ENCODE measurements around the gene PCGF3. TPM values are rescaled to one million over a fixed set of nuclear protein-coding genes. Genes with fewer than 3 reads are reported as not detected.

The PCGF3 gene
- total RNA-seq, 1 experiment from 2014 or later, result 66.3 TPM

- BruUV-seq (replicated peaks), result no TSS peak
- RAD21 ChIA-PET (ENCODE audit: low non-redundant PET in 1 of 2, low total read pairs in 2 of 2, uncharacterized antibody in 2 of 2, unreplicated experiment in 2 of 2), result no interaction called here
- Histone ChIP-seq H3K9ac (ENCODE audit: low read length) (peak overlapping the region; percentile 41), H3K4me3 (replicated peaks in 1 of 2; ENCODE audit: low read depth in 1 of 2, low read length in 2 of 2) (peak overlapping the region in 1 of 2 experiments; percentile 17; a peak in 1 of 4 replicates), H3K27ac (ENCODE audit: low read depth, low read length) (peak overlapping the region; percentile 14; the same call in 1 of the 2 replicates), H2AFZ (ENCODE audit: low read depth, low read length, poor library complexity, severe bottlenecking) (no peak overlapping the region), H3K9me3 (ENCODE audit: control insufficient read depth in 1 of 2, insufficient read depth in 1 of 2, low read depth in 1 of 2, low read length in 2 of 2) (no peaks in the 10 kb centered on the region), H3K79me2 (ENCODE audit: insufficient read depth, low read length) (peaks cover 10% of the 10 kb centered on the region), H3K36me3 (ENCODE audit: control insufficient read depth in 1 of 2, insufficient read depth in 2 of 2, low read length in 2 of 2) (no peaks in the 10 kb centered on the region), H3K4me1 (ENCODE audit: control insufficient read depth in 1 of 2, insufficient read depth in 2 of 2, low read length in 2 of 2) (peaks cover 23 to 52% of the 10 kb centered on the region in 2 experiments), H3K27me3 (ENCODE audit: insufficient read depth, low read length) (no peaks in the 10 kb centered on the region), H4K20me1 (ENCODE audit: insufficient read depth) (no peaks in the 10 kb centered on the region), H3K9me2 (ENCODE audit: insufficient read depth) (no peaks in the 10 kb centered on the region), H3K4me2 (ENCODE audit: low read length) (peak overlapping the region; percentile 60)
- DNase-seq (ENCODE audit: low read depth, low spot score), result no peak
- TF ChIP-seq FOSL1 (IDR thresholded peaks at IDR 0.05; ENCODE audit: low read depth) (no peak), SRF (IDR thresholded peaks at IDR 0.05; ENCODE audit: low read depth) (no peak), ELF1 (IDR thresholded peaks at IDR 0.05; ENCODE audit: borderline replicate concordance, low read depth) (no peak), CTCF (IDR thresholded peaks at IDR 0.05 in 2 of 3, conservative IDR thresholded peaks at IDR 0.05 in 1 of 3; ENCODE audit: borderline replicate concordance in 1 of 3, insufficient read depth in 1 of 3, low read depth in 2 of 3, low read length in 2 of 3) (no peak), SIN3A (IDR thresholded peaks at IDR 0.05; ENCODE audit: low read depth) (no peak), ZNF274 (IDR thresholded peaks at IDR 0.05; ENCODE audit: low read depth, low read length) (no peak), SP1 (IDR thresholded peaks at IDR 0.05; ENCODE audit: low read depth) (no peak), ZFX (IDR thresholded peaks at IDR 0.05) (no peak), ATF3 (IDR thresholded peaks at IDR 0.05) (no peak), POLR2AphosphoS5 (IDR thresholded peaks at IDR 0.05; ENCODE audit: low read depth, low read length) (no peak), JUND (IDR thresholded peaks at IDR 0.05) (no peak), TCF7L2 (IDR thresholded peaks at IDR 0.05; ENCODE audit: borderline replicate concordance, extremely low read depth, insufficient read depth, insufficient read length) (no peak), REST (IDR thresholded peaks at IDR 0.05; ENCODE audit: low read depth) (no peak), EZH2phosphoT487 (IDR thresholded peaks at IDR 0.05; ENCODE audit: borderline replicate concordance) (no peak), EGR1 (IDR thresholded peaks at IDR 0.05; ENCODE audit: low read depth) (no peak), ZBTB33 (IDR thresholded peaks at IDR 0.05; ENCODE audit: extremely low read depth, insufficient replicate concordance, low read length) (no peak), POLR2A (IDR thresholded peaks at IDR 0.05; ENCODE audit: borderline replicate concordance, extremely low read depth, insufficient read depth, insufficient read length) (no peak)
- no peak for ATAC-seq
- POLR2A ChIA-PET, result no interaction called here
- intact Hi-C loops (cut with micrococcal nuclease), result loop anchor here (10.0 kb wide), 1 partner anchor 204 kb away; no protein-coding TSS in a partner anchor
- CTCF ChIA-PET, result interaction anchor here (1.0 kb wide), 1 partner anchor 9 kb away, joined by 5 read pairs; no protein-coding TSS in a partner anchor
Measured at GRCh38 chr4:678331-679103, 27.1 kb upstream of the PCGF3 start.
